ENCODE data around the gene CNNM3. TPM values are rescaled to one million over a fixed set of nuclear protein-coding genes. Genes with fewer than 3 reads are reported as not detected.
A peak's percentile ranks its signal among the peaks of the same experiment; 100 is the strongest.

CNNM3 gene
- total RNA-seq, 1 donor = 34.5 TPM

GRCh38 chr2:96816836-96817702, 1.0 kb downstream of the CNNM3 start:
- no peak for DNase-seq (ENCODE audit: low read depth in 2 of 3, low spot score in 2 of 3)

GRCh38 chr2:96817882-96818281, 1.8 kb downstream of the CNNM3 start:
- no peak for DNase-seq (ENCODE audit: low read depth in 2 of 3, low spot score in 2 of 3)

- DNase-seq (ENCODE audit: low read depth in 2 of 3, low spot score in 2 of 3) = peak in 2 of 3 donors; percentile 41 to 58
Observed at GRCh38 chr2:96819128-96819875, 3.2 kb downstream of the CNNM3 start.

- no peak for DNase-seq (ENCODE audit: low read depth in 2 of 3, low spot score in 2 of 3)
Observed at GRCh38 chr2:96819876-96820511, 3.9 kb downstream of the CNNM3 start.

- DNase-seq (ENCODE audit: low read depth in 2 of 3, low spot score in 2 of 3) = no peak
Observed at GRCh38 chr2:96821113-96821675, 5.1 kb downstream of the CNNM3 start.

GRCh38 chr2:96822786-96823185, 6.7 kb downstream of the CNNM3 start:
- DNase-seq (ENCODE audit: low read depth in 2 of 3, low spot score in 2 of 3) = no peak

- no peak for DNase-seq (ENCODE audit: low read depth in 2 of 3, low spot score in 2 of 3)
Observed at GRCh38 chr2:96823198-96823597, 7.1 kb downstream of the CNNM3 start.

- DNase-seq (ENCODE audit: low read depth in 2 of 3, low spot score in 2 of 3) = no peak
Observed at GRCh38 chr2:96824079-96824870, 8.2 kb downstream of the CNNM3 start.

GRCh38 chr2:96825057-96825456, 9.0 kb downstream of the CNNM3 start:
- no peak for DNase-seq (ENCODE audit: low read depth in 2 of 3, low spot score in 2 of 3)

GRCh38 chr2:96826546-96827278, 10.6 kb downstream of the CNNM3 start:
- no peak for DNase-seq (ENCODE audit: low read depth in 2 of 3, low spot score in 2 of 3)

- DNase-seq (ENCODE audit: low read depth in 2 of 3, low spot score in 2 of 3) = no peak
Observed at GRCh38 chr2:96828436-96828835, 12.4 kb downstream of the CNNM3 start.

- DNase-seq (ENCODE audit: low read depth in 2 of 3, low spot score in 2 of 3) = no peak
Observed at GRCh38 chr2:96828874-96829273, 12.8 kb downstream of the CNNM3 start.

- no peak for DNase-seq (ENCODE audit: low read depth in 2 of 3, low spot score in 2 of 3)
Observed at GRCh38 chr2:96830044-96830562, 14.0 kb downstream of the CNNM3 start.

GRCh38 chr2:96831679-96832078, 15.6 kb downstream of the CNNM3 start:
- no peak for DNase-seq (ENCODE audit: low read depth in 2 of 3, low spot score in 2 of 3)

- no peak for DNase-seq (ENCODE audit: low read depth in 2 of 3, low spot score in 2 of 3)
Observed at GRCh38 chr2:96832408-96832753, 16.3 kb downstream of the CNNM3 start.

- DNase-seq (ENCODE audit: low read depth in 2 of 3, low spot score in 2 of 3) = no peak
Observed at GRCh38 chr2:96832754-96833507, 16.9 kb downstream of the CNNM3 start.

- no peak for DNase-seq (ENCODE audit: low read depth in 2 of 3, low spot score in 2 of 3)
Observed at GRCh38 chr2:96835830-96836229, 19.8 kb downstream of the CNNM3 start.

- no peak for DNase-seq (ENCODE audit: low read depth in 2 of 3, low spot score in 2 of 3)
Observed at GRCh38 chr2:96837575-96837974, 21.5 kb downstream of the CNNM3 start.

Measured in hematopoietic multipotent progenitor cell (in vitro differentiated cells).